CD4-positive, alpha-beta T cell treated with Interleukin-6 at 100 ng/mL for 8 hours (primary cell): ENCODE results near the gene PLA2G2F.
A peak's percentile ranks its signal among the peaks of the same experiment; 100 is the strongest.

ENCODE experiments used
- DNase-seq: peaks from one replicate; pipeline ENCODE4 v3.0.0-alpha.2; 2020; ENCODE audit warnings: mixed read lengths, low spot score

Gene PLA2G2F

DNA sequence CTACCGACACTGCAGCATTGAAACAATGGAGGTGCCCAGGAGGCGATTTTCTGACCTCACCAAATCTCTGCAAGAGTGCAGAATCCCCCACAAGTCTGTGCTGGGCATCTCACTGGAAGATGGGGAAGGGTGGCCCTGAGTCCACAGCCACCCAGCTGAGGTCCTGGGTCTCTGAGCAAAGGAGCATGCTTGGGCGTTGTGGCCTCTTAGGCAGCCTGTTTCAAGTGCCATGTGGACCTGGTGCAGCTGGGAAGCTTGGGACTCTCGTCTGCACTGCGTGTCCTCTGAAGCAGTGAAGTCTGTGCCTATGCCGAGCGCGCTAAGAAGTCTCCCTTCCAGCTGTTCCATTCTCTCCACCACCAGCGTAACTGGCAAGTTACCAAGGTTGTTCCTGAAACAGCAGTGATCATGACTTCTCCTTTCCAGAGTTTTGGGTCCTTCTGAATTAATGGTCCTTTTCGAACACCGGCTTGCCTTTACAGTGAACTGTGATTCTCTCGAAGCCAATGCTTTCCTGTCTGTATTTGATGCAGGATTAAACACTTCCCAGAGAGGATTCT is 52.2 kb downstream of the PLA2G2F start:
- no peak for DNase-seq

- DNase-seq = no peak
These were observed 53.2 kb downstream of the PLA2G2F start for GRCh38 chr1:20192364-20192763.

- DNase-seq = no peak
These were observed 53.8 kb downstream of the PLA2G2F start for GRCh38 chr1:20192871-20193411.

GRCh38 chr1:20194224-20194623 is 55.1 kb downstream of the PLA2G2F start:
- DNase-seq = no peak

DNA sequence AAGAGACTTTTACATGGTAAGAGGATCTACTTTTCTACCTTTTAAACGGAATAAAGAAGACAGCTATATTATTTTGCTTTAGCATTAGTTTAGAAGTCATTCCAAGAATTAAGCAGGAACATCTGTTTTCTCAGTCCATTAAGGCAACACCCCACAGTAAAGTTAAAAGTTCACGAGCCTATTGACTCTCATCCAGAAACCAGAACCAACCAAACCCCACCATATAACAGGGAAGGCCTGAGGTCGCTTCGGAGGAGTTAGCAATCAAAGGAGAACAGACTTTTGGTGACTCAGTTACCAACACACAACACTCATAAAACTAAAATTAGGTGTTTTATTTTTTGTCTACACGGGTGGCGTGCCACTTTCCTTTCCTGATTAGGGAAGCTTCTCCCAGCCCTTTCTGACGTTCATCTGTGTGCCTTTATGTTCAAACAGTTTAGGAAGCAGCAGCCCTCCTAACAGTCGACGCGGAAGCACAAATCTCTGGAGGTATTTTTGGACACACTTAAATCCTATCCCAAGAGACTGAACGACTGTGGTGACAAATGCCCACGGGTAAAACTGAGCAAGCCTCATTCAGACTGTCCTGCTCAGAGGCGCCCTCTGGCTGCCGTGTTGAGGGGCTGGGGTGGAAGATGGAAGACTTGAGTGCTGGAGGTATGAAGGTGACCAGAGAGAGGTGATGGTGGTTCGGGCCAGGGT is 55.8 kb downstream of the PLA2G2F start:
- DNase-seq = peak; percentile 63

DNA sequence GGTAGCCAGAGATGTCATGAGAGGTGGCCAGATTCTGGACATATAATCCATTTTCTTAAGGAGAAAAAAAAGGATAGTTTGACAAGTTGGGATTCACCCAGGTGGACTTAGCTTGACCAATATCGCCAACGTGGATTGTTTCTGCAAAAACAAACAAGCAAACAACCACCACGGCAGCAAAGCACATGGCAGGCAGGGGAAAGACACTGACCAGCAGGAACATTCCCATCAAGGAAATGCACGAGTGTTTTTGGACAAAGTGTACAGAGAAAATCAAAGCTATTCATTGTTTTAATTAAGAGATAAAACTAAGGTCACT is 56.3 kb downstream of the PLA2G2F start:
- DNase-seq = no peak

DNA sequence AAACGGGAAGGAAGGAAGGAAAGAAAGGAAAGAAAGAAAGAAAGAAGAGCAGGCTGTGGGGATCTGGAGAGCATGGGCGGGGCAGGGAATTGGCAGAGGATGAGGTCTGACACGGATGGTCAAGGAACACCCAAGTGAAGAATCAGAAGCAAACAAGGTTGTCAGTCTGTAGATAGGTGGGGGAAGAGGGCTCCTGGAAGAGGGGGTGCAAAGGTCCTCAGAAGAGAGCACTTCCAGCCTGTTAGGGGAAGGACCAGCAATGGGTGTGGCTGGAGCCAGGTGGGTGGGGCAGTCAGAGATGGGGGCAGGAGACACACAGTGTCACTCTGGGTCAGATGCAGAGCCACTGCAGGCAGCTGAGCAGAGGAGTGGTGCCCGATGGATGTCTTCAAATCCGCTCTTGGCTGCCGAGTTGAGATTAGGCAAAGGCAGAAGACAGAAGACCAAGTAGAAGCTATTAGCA is 58.2 kb downstream of the PLA2G2F start:
- DNase-seq = no peak

DNA sequence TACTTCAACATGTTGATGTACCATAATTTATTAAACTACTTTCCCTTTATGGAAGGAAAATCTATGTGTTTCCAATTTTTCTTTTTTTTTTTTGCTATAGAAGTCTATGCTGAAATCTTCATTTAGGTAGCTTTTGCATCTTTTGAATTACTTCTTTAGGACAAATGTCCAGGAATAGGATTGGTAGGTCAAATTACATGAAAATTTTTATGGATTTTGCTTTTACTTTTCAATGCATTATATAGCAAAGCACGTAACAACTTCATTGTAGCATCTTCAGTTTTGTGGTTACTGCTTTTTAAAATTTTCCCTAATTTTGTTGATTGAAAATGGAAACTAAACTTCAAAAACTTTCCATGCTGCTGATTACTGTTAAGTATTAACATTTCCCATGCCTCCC is 59.2 kb downstream of the PLA2G2F start:
- DNase-seq = no peak

DNA sequence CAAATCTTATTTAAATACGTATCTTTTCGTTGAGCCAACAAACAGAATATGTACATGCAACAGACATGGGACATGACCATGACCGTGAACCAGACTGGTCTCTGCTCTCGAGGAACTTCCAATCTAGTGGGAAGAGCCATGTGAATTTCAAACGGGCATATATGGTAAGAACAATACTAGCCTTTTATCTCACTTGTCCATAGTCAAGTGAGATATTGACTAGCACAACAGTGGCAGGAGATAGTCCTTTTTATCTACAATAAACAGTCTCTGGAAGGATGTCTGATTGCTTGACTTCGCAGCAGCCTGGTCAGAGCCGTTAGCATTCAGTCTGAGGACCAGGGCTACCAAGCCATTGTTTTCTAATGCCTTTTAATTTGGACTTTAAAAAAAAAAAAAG is 59.8 kb downstream of the PLA2G2F start:
- DNase-seq = no peak

DNA sequence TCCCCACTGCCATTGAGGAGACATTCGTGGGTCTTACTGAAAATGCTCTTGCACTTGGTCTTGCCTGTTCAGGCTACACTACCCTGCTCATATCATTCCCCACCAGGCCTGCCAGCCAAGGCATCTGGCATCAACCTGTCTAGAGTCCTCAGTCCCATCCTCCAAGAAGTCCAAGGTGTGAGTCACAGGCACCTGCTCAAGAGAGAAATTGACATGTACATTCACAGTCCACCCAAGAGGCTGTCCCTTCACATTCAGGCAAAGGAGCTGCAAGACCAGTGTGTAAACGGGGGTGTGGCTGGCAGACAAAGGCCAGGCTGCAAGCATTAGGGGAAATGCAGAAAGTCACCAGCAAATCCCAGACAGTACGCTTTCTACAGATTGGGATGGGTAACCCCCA is 60.3 kb downstream of the PLA2G2F start:
- no peak for DNase-seq

DNA sequence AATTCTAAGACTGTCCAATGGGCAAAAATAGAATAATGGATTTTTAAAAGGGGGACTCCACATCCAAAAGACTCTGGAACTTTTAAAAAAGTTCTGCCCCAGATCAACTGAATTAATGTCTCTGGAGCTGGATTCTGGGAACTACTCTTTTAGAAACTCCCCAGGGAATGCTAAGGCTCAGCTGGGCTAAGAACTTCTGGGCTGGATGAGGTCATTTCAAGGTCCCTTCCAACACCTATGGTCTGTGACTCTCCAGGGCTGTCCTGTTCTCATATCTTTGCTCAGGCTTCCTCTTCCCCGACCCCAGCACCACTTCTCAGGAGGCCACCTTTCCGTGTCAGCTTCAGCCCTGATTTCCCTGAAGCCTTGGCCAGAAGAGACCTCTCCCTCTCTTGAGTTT is 60.7 kb downstream of the PLA2G2F start:
- DNase-seq = no peak
